IMR-90 (cell line): Measurements from ENCODE around the gene BAZ1A. TPM values are rescaled to one million over a fixed set of nuclear protein-coding genes. Genes with fewer than 3 reads are reported as not detected.

Experiments
- ATAC-seq: fragments of 200-7000 bp; cut with Tn5 transposase; 2 replicates; pipeline ENCODE4 v1.9.1; 2020; ENCODE audit warnings: low read depth, mild to moderate bottlenecking, moderate library complexity
- BruUV-seq: library from RNA; stranded (reverse); fragments of 400-500 nt; replicated peaks from 2 replicates; lab custom pipeline; 2021; lab: Mats Ljungman, UMichigan
- CTCF ChIA-PET: fragments of 300-600 bp; formaldehyde crosslinking; extraction: SDS; loops from one replicate; lab custom pipeline; 2021; ENCODE audit warnings: antibody characterized with exemption; lab: Yijun Ruan, JAX
- POLR2A ChIA-PET: fragments of 300-600 bp; sonication (Branson Sonifier 250); formaldehyde crosslinking; loops from one replicate; lab custom pipeline; 2022; ENCODE audit warnings: antibody characterized with exemption; ENCODE audit not compliant: unreplicated experiment; lab: Charles Lee
- DNase-seq: peaks from one replicate; pipeline ENCODE4 v3.0.0; 2013
- H2AFZ ChIP-seq: replicated peaks from 2 replicates; pipeline ENCODE3; 2013; ENCODE audit warnings: low read length, mild to moderate bottlenecking; ENCODE audit not compliant: poor library complexity
- H2AK5ac ChIP-seq: 2 replicates; pipeline ENCODE4 v1.6.1; 2013; ENCODE audit warnings: low read depth, low read length, inconsistent platforms
- H2AK9ac ChIP-seq: replicated peaks from 2 replicates; pipeline ENCODE3; 2013; ENCODE audit warnings: mild to moderate bottlenecking, low read depth, low read length, moderate library complexity; ENCODE audit not compliant: poor library complexity
- H2BK120ac ChIP-seq: 2 replicates; pipeline ENCODE4 v1.6.1; 2013; ENCODE audit warnings: low read depth, low read length, inconsistent platforms
- H2BK15ac ChIP-seq: 3 replicates; pipeline ENCODE4 v1.6.1; 2013; ENCODE audit warnings: low read depth, low read length, inconsistent platforms
- H2BK20ac ChIP-seq: 2 replicates; pipeline ENCODE4 v1.6.1; 2013; ENCODE audit warnings: low read depth, mild to moderate bottlenecking, inconsistent platforms, low read length, moderate library complexity
- H2BK5ac ChIP-seq: 2 replicates; pipeline ENCODE4 v1.6.1; 2013; ENCODE audit warnings: mild to moderate bottlenecking, low read depth, low read length, inconsistent platforms; ENCODE audit not compliant: poor library complexity, severe bottlenecking
- H3K14ac ChIP-seq: replicated peaks from 2 replicates; pipeline ENCODE4 v1.6.1; 2013; ENCODE audit warnings: low read depth, low read length, inconsistent platforms
- H3K18ac ChIP-seq: 2 replicates; pipeline ENCODE4 v1.6.1; 2013; ENCODE audit warnings: low read depth, low read length, control low read depth
- H3K23ac ChIP-seq: 2 replicates; pipeline ENCODE4 v1.6.1; 2013; ENCODE audit warnings: low read depth, low read length, inconsistent platforms
- H3K27ac ChIP-seq: 2 replicates; pipeline ENCODE4 v1.5.1; 2013; ENCODE audit warnings: mild to moderate bottlenecking, control low read depth, low read length; ENCODE audit not compliant: insufficient read depth
- H3K27me3 ChIP-seq: 2 replicates; pipeline ENCODE4 v1.6.1; 2013; ENCODE audit warnings: low read length; ENCODE audit not compliant: control insufficient read depth, insufficient read depth
- H3K36me3 ChIP-seq: 2 replicates; pipeline ENCODE4 v1.6.1; 2013; ENCODE audit warnings: low read length, mixed read lengths; ENCODE audit not compliant: control insufficient read depth, insufficient read depth
- H3K4ac ChIP-seq: 2 replicates; pipeline ENCODE4 v1.6.1; 2013; ENCODE audit warnings: low read depth, low read length, inconsistent platforms
- H3K4me1 ChIP-seq: 2 replicates; pipeline ENCODE4 v1.6.1; 2013; ENCODE audit warnings: low read length, mixed read lengths; ENCODE audit not compliant: control insufficient read depth, insufficient read depth
- H3K4me2 ChIP-seq: 2 replicates; pipeline ENCODE4 v1.6.1; 2013; ENCODE audit warnings: low read depth, mild to moderate bottlenecking, control low read depth, low read length, moderate library complexity
- H3K4me3 ChIP-seq: 2 replicates; pipeline ENCODE4 v1.5.1; 2013; ENCODE audit warnings: low read depth, mild to moderate bottlenecking, control low read depth, low read length, moderate library complexity; ENCODE audit not compliant: insufficient read depth
- H3K56ac ChIP-seq: 2 replicates; pipeline ENCODE4 v1.6.1; 2013; ENCODE audit warnings: low read length, inconsistent platforms; ENCODE audit not compliant: insufficient read depth; ENCODE audit errors: extremely low read depth
- H3K79me1 ChIP-seq, 2 experiments: 2 replicates each; pipeline ENCODE4 v1.6.1; 2013; ENCODE audit warnings: low read length in 2 of 2, inconsistent platforms in 1 of 2, low read depth in 1 of 2
- H3K9ac ChIP-seq: 2 replicates; pipeline ENCODE4 v1.6.1; 2013; ENCODE audit warnings: low read depth, low read length, control low read depth
- H3K9me1 ChIP-seq: 2 replicates; pipeline ENCODE4 v1.6.1; 2013; ENCODE audit warnings: low read length, inconsistent platforms; ENCODE audit not compliant: insufficient read depth
- H3K9me3 ChIP-seq: 2 replicates; pipeline ENCODE4 v1.6.1; 2013; ENCODE audit warnings: low read length; ENCODE audit not compliant: control insufficient read depth, insufficient read depth
- H4K20me1 ChIP-seq: 2 replicates; pipeline ENCODE4 v1.6.1; 2013; ENCODE audit warnings: low read length, inconsistent platforms; ENCODE audit not compliant: insufficient read depth
- H4K5ac ChIP-seq: 2 replicates; pipeline ENCODE4 v1.6.1; 2013; ENCODE audit warnings: mild to moderate bottlenecking, low read depth, low read length, control low read depth
- H4K8ac ChIP-seq, 2 experiments: 2 replicates each; pipeline ENCODE4 v1.6.1; 2013; ENCODE audit warnings: low read depth in 2 of 2, low read length in 2 of 2, control low read depth in 1 of 2, inconsistent platforms in 1 of 2
- H4K91ac ChIP-seq: 2 replicates; pipeline ENCODE4 v1.6.1; 2013; ENCODE audit warnings: low read depth, low read length, inconsistent platforms; ENCODE audit not compliant: insufficient read depth
- CEBPB ChIP-seq: IDR thresholded peaks from 2 replicates; pipeline ENCODE4 v1.6.1; 2012; ENCODE audit warnings: low read depth, low read length, improper control_type of control experiment
- CHD1 ChIP-seq: IDR thresholded peaks from 2 replicates; pipeline ENCODE4 v1.6.1; 2012; ENCODE audit warnings: low read depth, low read length, improper control_type of control experiment
- MAFK ChIP-seq: IDR thresholded peaks from 2 replicates; pipeline ENCODE4 v1.6.1; 2012; ENCODE audit warnings: low read depth, low read length, improper control_type of control experiment
- MAZ ChIP-seq: IDR thresholded peaks from 2 replicates; pipeline ENCODE4 v1.6.1; 2012; ENCODE audit warnings: low read depth, mild to moderate bottlenecking, low read length, improper control_type of control experiment, moderate library complexity, borderline replicate concordance
- MXI1 ChIP-seq: IDR thresholded peaks from 2 replicates; pipeline ENCODE4 v1.6.1; 2012; ENCODE audit warnings: low read depth, mild to moderate bottlenecking, low read length, moderate library complexity, borderline replicate concordance
- POLR2A ChIP-seq: IDR thresholded peaks from 2 replicates; pipeline ENCODE4 v1.6.1; 2012; ENCODE audit warnings: mild to moderate bottlenecking, low read depth, low read length
- RAD21 ChIP-seq: IDR thresholded peaks from 2 replicates; pipeline ENCODE4 v1.6.1; 2012; ENCODE audit warnings: low read length, improper control_type of control experiment
- RCOR1 ChIP-seq: IDR thresholded peaks from 2 replicates; pipeline ENCODE4 v1.6.1; 2012; ENCODE audit warnings: mild to moderate bottlenecking, low read length, improper control_type of control experiment; ENCODE audit not compliant: insufficient replicate concordance
- RFX5 ChIP-seq: IDR thresholded peaks from 2 replicates; pipeline ENCODE4 v1.8.0; 2012; ENCODE audit warnings: low read depth, mild to moderate bottlenecking, low read length, moderate library complexity
- WGBS, 2 experiments: methylation state at CpG; one replicate each; pipeline versions ENCODE4 v1.1.5 to v1.1.7; 2013; ENCODE audit warnings: missing lambda C conversion rate in 2 of 2; ENCODE audit not compliant: insufficient read length in 1 of 2; ENCODE audit errors: extremely low coverage in 2 of 2; 5-methylcytosine and 5-hydroxymethylcytosine counted together
- dilution Hi-C: fragments of 300-500 bp; cut with HindIII; formaldehyde crosslinking; loops from one replicate; pipeline ENCODE4 v1.14.3; 2018; ENCODE audit warnings: low sequenced_read_pairs; ENCODE audit not compliant: unreplicated experiment
- in situ Hi-C: fragments of 300-500 bp; cut with MboI; formaldehyde crosslinking; loops from 3 replicates; pipeline ENCODE4 v1.14.3; 2019; ENCODE audit warnings: low sequenced_read_pairs, inconsistent platforms, mixed read lengths
- intact Hi-C: fragments of 100-400 bp; cut with micrococcal nuclease; formaldehyde crosslinking; loops from 2 replicates; pipeline ENCODE4 v1.10.0; 2022
- polyA plus RNA-seq, 3 experiments: library from polyadenylated mRNA; depleted of rRNA; stranded (reverse); fragments of >200 nt; gene quantifications; 2 replicates each; pipeline ENCODE4 v1.2.3, GENCODE V29; 2012; ENCODE audit warnings: low replicate concordance in 1 of 3
- total RNA-seq: library from RNA; depleted of rRNA; stranded (reverse); fragments of >200 nt; gene quantifications from 2 replicates; pipeline ENCODE4 v1.2.3, GENCODE V29; 2012
- TF ChIP-seq, protein P1 (sequence below): fragments of 150-350 bp; IDR thresholded peaks from 2 replicates; pipeline ENCODE4 v1.6.1; 2017; ENCODE audit warnings: mild to moderate bottlenecking, antibody characterized with exemption, low read length, low read depth
- TF ChIP-seq, protein P2 (sequence below): fragments of 150-350 bp; IDR thresholded peaks from 2 replicates; pipeline ENCODE4 v1.6.1; 2016; ENCODE audit warnings: low read depth, mild to moderate bottlenecking, low read length, moderate library complexity, borderline replicate concordance
- TF ChIP-seq, protein P3 (sequence below): conservative IDR thresholded peaks from 2 replicates; pipeline ENCODE4 v1.5.1; 2012; ENCODE audit warnings: mild to moderate bottlenecking, low read depth, low read length, improper control_type of control experiment

Gene BAZ1A
- total and polyA plus RNA-seq, 2 of the 4 experiments (the other 2 are of a cell fraction): 15.3 to 23.8 TPM

DNA sequence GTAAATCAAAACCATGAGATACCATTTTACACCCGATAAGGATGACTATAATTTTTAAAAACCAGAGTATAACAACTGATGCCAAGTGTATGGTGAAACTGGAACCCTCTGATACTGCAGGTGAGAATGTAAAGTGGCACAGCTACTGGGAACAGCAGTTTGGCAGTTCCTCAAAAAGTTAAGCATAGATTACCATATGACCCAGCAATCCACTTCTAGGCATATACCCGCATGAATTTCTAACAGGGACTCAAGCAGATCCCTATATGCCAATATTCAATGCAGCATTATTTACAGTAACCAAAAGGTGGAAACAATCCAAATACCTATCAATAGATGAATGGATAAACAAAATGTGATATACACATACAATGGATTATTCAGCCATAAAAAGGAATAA, 57.4 kb downstream of the BAZ1A start:
- H3K9me3 ChIP-seq: no peaks in the 10 kb centered on the region
- no peaks in the 10 kb centered on the region for H3K27me3 ChIP-seq
- no peak overlapping the region for H3K18ac ChIP-seq
- ATAC-seq (no peak), DNase-seq (no peak)
- H3K4me3 ChIP-seq: no peak overlapping the region
- no peak overlapping the region for H3K4me2 ChIP-seq
- no peak overlapping the region for H2AFZ ChIP-seq
- H3K56ac ChIP-seq: no peak overlapping the region
- no CpG with 5 or more reads among the region's 2 CpGs for WGBS, 2 experiments
- no peak overlapping the region for H2BK120ac ChIP-seq
- BruUV-seq: no TSS peak
- peaks cover 10 to 34% of the 10 kb centered on the region in 2 experiments for H3K79me1 ChIP-seq
- H3K23ac ChIP-seq: no peak overlapping the region
- no peak overlapping the region for H2AK5ac ChIP-seq
- no peak overlapping the region for H3K4ac ChIP-seq
- intact Hi-C loops: no loop called here
- H4K8ac ChIP-seq: no peak overlapping the region
- no peak overlapping the region for H3K14ac ChIP-seq
- in situ Hi-C loops: no loop called here
- H3K4me1 ChIP-seq: no peaks in the 10 kb centered on the region
- H2AK9ac ChIP-seq: no peak overlapping the region
- no peaks in the 10 kb centered on the region for H4K20me1 ChIP-seq
- CTCF ChIA-PET: no interaction called here
- H3K9ac ChIP-seq: no peak overlapping the region
- H3K27ac ChIP-seq: no peak overlapping the region
- no peak overlapping the region for H2BK15ac ChIP-seq
- POLR2A ChIA-PET: no interaction called here
- no peak overlapping the region for H4K5ac ChIP-seq
- H2BK20ac ChIP-seq: no peak overlapping the region
- dilution Hi-C loops: no loop called here
- no peak overlapping the region for H4K91ac ChIP-seq
- peaks cover 7% of the 10 kb centered on the region for H3K36me3 ChIP-seq
- TF ChIP-seq RFX5: no peak
- TF ChIP-seq MAZ: no peak
- no peak for TF ChIP-seq RCOR1
- TF ChIP-seq, protein P1, sequence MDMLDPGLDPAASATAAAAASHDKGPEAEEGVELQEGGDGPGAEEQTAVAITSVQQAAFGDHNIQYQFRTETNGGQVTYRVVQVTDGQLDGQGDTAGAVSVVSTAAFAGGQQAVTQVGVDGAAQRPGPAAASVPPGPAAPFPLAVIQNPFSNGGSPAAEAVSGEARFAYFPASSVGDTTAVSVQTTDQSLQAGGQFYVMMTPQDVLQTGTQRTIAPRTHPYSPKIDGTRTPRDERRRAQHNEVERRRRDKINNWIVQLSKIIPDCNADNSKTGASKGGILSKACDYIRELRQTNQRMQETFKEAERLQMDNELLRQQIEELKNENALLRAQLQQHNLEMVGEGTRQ: no peak
- TF ChIP-seq POLR2A: no peak
- TF ChIP-seq, protein P2, sequence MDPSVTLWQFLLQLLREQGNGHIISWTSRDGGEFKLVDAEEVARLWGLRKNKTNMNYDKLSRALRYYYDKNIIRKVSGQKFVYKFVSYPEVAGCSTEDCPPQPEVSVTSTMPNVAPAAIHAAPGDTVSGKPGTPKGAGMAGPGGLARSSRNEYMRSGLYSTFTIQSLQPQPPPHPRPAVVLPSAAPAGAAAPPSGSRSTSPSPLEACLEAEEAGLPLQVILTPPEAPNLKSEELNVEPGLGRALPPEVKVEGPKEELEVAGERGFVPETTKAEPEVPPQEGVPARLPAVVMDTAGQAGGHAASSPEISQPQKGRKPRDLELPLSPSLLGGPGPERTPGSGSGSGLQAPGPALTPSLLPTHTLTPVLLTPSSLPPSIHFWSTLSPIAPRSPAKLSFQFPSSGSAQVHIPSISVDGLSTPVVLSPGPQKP: no peak
- TF ChIP-seq CHD1: no peak
- TF ChIP-seq MXI1: no peak
- no peak for TF ChIP-seq MAFK
- TF ChIP-seq, protein P3, sequence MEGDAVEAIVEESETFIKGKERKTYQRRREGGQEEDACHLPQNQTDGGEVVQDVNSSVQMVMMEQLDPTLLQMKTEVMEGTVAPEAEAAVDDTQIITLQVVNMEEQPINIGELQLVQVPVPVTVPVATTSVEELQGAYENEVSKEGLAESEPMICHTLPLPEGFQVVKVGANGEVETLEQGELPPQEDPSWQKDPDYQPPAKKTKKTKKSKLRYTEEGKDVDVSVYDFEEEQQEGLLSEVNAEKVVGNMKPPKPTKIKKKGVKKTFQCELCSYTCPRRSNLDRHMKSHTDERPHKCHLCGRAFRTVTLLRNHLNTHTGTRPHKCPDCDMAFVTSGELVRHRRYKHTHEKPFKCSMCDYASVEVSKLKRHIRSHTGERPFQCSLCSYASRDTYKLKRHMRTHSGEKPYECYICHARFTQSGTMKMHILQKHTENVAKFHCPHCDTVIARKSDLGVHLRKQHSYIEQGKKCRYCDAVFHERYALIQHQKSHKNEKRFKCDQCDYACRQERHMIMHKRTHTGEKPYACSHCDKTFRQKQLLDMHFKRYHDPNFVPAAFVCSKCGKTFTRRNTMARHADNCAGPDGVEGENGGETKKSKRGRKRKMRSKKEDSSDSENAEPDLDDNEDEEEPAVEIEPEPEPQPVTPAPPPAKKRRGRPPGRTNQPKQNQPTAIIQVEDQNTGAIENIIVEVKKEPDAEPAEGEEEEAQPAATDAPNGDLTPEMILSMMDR: no peak
- no peak for TF ChIP-seq RAD21
- TF ChIP-seq CEBPB: no peak
- no peak overlapping the region for H2BK5ac ChIP-seq
- H3K9me1 ChIP-seq: 0 out of 2 replicates have a peak, but pooled peaks cover 4% of the 10 kb centered on the region
